AG09319 (cell line): ENCODE data around the gene STAG1.
"Not testable (repeated sequence)": the region's sequence is repeated elsewhere in the genome, so short reads cannot be mapped to it uniquely, and the experiment has no call there.

ENCODE experiments used
- DNase-seq: peaks from one replicate; pipeline ENCODE4 v3.0.0-alpha.2; 2010; ENCODE audit warnings: low read depth; ENCODE audit errors: extremely low read depth
- CTCF ChIP-seq: IDR thresholded peaks from 2 replicates; pipeline ENCODE4 v1.5.1; 2011; ENCODE audit warnings: low read depth, mild to moderate bottlenecking, inconsistent platforms, low read length, moderate library complexity

The STAG1 gene

DNA sequence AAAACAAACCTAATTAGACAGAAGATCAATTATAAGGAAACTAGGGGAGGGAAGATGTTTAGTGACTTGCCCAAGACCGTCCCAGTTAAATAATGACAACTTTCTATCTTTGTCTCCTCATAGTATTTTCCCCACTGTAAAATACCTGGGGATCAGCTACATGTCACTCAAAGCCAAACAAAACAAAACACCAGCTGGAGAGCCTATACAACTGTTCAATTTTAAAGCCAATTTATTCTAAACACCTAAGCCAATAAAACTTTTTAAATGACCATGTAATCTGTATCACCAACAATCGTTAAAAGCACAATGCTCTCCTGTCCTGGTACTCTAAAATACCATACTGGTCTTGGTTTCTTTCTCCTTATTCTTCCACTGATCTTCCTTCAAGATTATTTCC is 168.4 kb downstream of the STAG1 start:
- no peak for TF ChIP-seq CTCF

GRCh38 chr3:136577791-136578190 is 174.4 kb downstream of the STAG1 start:
- no peak for TF ChIP-seq CTCF

More for the DNA sequence above, 168.4 kb downstream of the STAG1 start:
- DNase-seq: no peak

DNA sequence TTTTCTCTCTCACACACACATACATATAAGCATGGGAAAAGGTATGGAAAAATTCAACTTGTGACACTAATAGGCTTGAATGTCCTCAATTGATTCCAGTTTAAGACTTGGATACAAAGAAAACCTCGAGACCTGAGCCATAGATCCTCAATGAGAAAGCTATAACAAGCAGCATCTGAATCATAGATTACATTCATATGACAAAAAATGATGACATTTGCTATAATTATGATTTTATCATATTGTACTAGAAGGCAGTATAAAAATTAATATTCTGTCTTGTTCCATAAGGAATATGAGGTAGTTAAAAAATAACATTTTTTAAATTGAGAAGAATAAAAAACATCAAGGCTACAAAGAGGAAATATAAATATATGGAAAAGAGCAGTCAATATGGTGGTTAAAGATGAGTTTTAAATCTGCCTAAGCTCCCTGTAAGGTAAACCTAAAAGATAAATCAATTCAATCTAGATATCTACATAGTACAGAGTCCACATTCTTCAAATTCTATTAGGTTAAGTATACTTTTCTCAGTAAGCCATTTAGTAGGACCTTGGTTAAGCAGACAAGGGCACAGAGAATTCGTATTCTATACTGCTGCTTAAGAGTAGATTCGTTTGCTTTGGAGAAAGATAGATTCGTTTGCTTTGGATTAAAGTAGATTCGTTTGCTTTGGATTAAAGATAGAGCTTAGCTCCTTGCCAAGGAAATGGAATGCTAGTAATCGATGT is 175.7 kb downstream of the STAG1 start:
- no peak for TF ChIP-seq CTCF
- DNase-seq: no peak

More at GRCh38 chr3:136577791-136578190, 174.4 kb downstream of the STAG1 start:
- no peak for DNase-seq

GRCh38 chr3:136567599-136568188 is 184.5 kb downstream of the STAG1 start:
- DNase-seq: no peak
- no peak for TF ChIP-seq CTCF

GRCh38 chr3:136564962-136565361 is 187.2 kb downstream of the STAG1 start:
- not testable (repeated sequence) for DNase-seq

DNA sequence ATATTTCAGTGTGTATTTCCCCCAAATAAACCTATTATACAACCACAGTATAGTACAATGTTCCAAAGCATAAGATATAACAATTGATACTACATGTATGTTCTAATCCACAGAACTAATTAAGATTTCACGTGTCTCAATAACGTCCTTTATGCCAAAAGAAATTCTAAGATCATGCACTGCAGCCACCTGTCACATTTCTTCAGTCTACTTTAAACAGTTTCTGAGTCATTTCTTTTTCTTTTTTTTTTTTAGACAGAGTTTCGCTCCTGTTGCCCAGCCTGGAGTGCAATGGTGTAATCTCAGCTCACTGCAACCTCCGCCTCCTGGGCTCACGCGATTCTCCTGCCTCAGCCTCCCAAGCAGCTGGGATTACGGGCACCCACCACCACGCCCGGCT is 190.2 kb downstream of the STAG1 start:
- TF ChIP-seq CTCF: no peak
- DNase-seq: no peak

DNA sequence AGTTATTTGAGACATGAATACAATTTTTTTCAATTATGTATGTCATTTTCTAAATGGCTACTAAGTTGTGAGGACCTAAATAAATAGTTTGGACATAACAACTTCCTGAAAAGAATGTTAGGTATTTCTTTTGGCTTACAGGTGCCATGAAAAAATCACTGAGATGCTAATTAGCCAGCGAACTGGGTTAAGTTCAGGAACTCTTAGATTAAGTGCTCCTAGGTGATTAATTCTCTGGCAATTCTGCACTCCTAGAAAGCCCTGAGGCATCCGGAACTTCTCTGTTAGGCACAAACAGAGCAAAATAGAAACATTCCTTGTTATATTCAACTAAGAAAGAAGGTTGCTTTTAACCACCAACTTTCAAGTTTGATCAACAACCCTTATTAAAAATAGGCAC is 192.3 kb downstream of the STAG1 start:
- no peak for DNase-seq
- TF ChIP-seq CTCF: no peak

GRCh38 chr3:136549461-136549860 is 202.7 kb downstream of the STAG1 start:
- not testable (repeated sequence) for DNase-seq
